Body of pancreas (tissue), 4 donors: ENCODE results near the gene LCAT.
A peak's percentile ranks its signal among the peaks of the same experiment; 100 is the strongest.

Experiments used
- POLR2A ChIP-seq, 3 donors: fragments of 450-650 bp; IDR thresholded peaks; one replicate each; pipeline ENCODE4 v1.6.1; 2016; ENCODE audit warnings: antibody characterized with exemption in 3 of 3, mild to moderate bottlenecking in 2 of 3
- TF ChIP-seq, protein P1 (sequence below), 7 experiments: fragments of 450-650 bp in 4 of 7; fragments of 200-600 bp in 3 of 7; sonication (generic) in 3 of 7; IDR thresholded peaks; one replicate each; pipeline ENCODE4 v1.5.1; 2016 to 2019; ENCODE audit warnings: antibody characterized with exemption in 7 of 7

DNA sequence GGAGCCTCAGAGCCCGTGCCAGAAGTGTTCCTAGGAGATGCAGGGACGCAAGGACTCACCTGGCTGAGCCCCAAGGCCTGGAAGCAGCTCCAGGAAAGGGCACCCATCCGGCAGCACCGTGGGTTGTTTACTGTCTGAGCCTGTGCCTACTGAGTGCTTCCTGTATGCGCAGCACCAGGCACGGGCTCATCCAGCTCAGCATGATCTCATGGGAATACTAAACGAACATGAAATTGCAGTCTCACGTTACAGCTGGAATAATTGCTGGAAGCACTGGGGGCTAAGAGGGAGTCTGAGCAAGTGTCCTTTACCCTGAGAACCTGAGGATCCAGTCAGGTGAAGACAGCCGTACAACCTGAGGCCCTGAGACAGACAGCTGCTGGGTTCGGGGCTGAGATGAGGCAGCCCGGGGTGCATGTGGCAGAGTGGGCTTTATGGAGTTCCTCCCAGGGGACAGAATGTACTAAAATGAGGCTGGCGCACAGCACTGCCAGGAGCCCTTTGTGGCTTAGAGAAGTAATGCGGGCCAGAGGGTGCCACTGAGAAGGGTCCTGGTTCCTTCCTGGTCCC is 17.7 kb downstream of the LCAT start:
- TF ChIP-seq, protein P1, sequence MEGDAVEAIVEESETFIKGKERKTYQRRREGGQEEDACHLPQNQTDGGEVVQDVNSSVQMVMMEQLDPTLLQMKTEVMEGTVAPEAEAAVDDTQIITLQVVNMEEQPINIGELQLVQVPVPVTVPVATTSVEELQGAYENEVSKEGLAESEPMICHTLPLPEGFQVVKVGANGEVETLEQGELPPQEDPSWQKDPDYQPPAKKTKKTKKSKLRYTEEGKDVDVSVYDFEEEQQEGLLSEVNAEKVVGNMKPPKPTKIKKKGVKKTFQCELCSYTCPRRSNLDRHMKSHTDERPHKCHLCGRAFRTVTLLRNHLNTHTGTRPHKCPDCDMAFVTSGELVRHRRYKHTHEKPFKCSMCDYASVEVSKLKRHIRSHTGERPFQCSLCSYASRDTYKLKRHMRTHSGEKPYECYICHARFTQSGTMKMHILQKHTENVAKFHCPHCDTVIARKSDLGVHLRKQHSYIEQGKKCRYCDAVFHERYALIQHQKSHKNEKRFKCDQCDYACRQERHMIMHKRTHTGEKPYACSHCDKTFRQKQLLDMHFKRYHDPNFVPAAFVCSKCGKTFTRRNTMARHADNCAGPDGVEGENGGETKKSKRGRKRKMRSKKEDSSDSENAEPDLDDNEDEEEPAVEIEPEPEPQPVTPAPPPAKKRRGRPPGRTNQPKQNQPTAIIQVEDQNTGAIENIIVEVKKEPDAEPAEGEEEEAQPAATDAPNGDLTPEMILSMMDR (IDR thresholded peaks at IDR 0.05): peak in 4 of 7 experiments; percentile 26 to 44 (median 32)
- peak in 2 of 3 donors; percentile 52 to 56 for TF ChIP-seq POLR2A (IDR thresholded peaks at IDR 0.05)
